Smooth muscle cell (in vitro differentiated cells): ENCODE results near the gene ZPR1. TPM values are rescaled to one million over a fixed set of nuclear protein-coding genes. Genes with fewer than 3 reads are reported as not detected.

Source experiments
- DNase-seq: peaks from one replicate; lab custom pipeline; 2025; ENCODE audit not compliant: unreplicated experiment; lab: John Stamatoyannopoulos, UW
- H2AFZ ChIP-seq: fragments of 200-600 bp; sonication (generic); 2 replicates; pipeline ENCODE4 v1.6.0; 2016; ENCODE audit warnings: antibody characterized with exemption, low read depth, mild to moderate bottlenecking
- H3F3A ChIP-seq: fragments of 200-600 bp; sonication (generic); 2 replicates; pipeline ENCODE4 v1.6.0; 2017; ENCODE audit warnings: antibody characterized with exemption, low read depth
- H3K27ac ChIP-seq: fragments of 200-600 bp; sonication (generic); 2 replicates; pipeline ENCODE4 v1.5.1; 2016; ENCODE audit warnings: low read depth, mild to moderate bottlenecking
- H3K27me3 ChIP-seq: fragments of 200-600 bp; sonication (generic); 2 replicates; pipeline ENCODE4 v1.6.1; 2016; ENCODE audit warnings: low read depth, mild to moderate bottlenecking
- H3K36me3 ChIP-seq: fragments of 200-600 bp; sonication (generic); 2 replicates; pipeline ENCODE4 v1.5.1; 2016; ENCODE audit warnings: low read depth
- H3K4me1 ChIP-seq: fragments of 200-600 bp; sonication (generic); 2 replicates; pipeline ENCODE4 v1.5.1; 2016; ENCODE audit warnings: low read depth
- H3K4me2 ChIP-seq: fragments of 200-600 bp; sonication (generic); 2 replicates; pipeline ENCODE4 v1.6.0; 2016; ENCODE audit warnings: mild to moderate bottlenecking
- H3K4me3 ChIP-seq: fragments of 200-600 bp; sonication (generic); 2 replicates; pipeline ENCODE4 v1.5.1; 2016; ENCODE audit warnings: mild to moderate bottlenecking
- H3K79me2 ChIP-seq: fragments of 200-600 bp; sonication (generic); 2 replicates; pipeline ENCODE4 v1.6.0; 2016; ENCODE audit warnings: low read depth, mild to moderate bottlenecking
- H3K9ac ChIP-seq: fragments of 200-600 bp; sonication (generic); 2 replicates; pipeline ENCODE4 v1.6.0; 2016; ENCODE audit warnings: low read depth
- H3K9me3 ChIP-seq: fragments of 200-600 bp; sonication (generic); replicated peaks from 2 replicates; pipeline ENCODE4 v1.5.1; 2016; ENCODE audit warnings: low read depth
- H4K20me1 ChIP-seq: fragments of 200-600 bp; sonication (generic); 2 replicates; pipeline ENCODE4 v1.6.0; 2016; ENCODE audit warnings: low read depth
- WGBS: methylation state at CpG from one replicate; pipeline ENCODE4 v1.1.7; 2016; ENCODE audit warnings: low lambda C conversion rate; 5-methylcytosine and 5-hydroxymethylcytosine counted together
- polyA plus RNA-seq: library from polyadenylated mRNA; unstranded; fragments of >200 nt; fragmentation: Nextera tagmentation; extraction: Ambion mirVana; gene quantifications from 2 replicates; pipeline ENCODE4 v1.2.1, GENCODE V29; 2016
- total RNA-seq: library from RNA; depleted of rRNA; stranded (reverse); fragments of >200 nt; gene quantifications from 2 replicates; pipeline ENCODE4 v1.2.3, GENCODE V29; 2014
- TF ChIP-seq, protein P1 (sequence below): fragments of 200-600 bp; sonication (generic); IDR thresholded peaks from 2 replicates; pipeline ENCODE4 v1.5.1; 2017; ENCODE audit warnings: borderline replicate concordance, mild to moderate bottlenecking, antibody characterized with exemption; ENCODE audit not compliant: insufficient read depth, poor library complexity, severe bottlenecking

ZPR1 gene
- total and polyA plus RNA-seq, 2 experiments from 2014 or later, result 26.2 to 34.2 TPM

DNA sequence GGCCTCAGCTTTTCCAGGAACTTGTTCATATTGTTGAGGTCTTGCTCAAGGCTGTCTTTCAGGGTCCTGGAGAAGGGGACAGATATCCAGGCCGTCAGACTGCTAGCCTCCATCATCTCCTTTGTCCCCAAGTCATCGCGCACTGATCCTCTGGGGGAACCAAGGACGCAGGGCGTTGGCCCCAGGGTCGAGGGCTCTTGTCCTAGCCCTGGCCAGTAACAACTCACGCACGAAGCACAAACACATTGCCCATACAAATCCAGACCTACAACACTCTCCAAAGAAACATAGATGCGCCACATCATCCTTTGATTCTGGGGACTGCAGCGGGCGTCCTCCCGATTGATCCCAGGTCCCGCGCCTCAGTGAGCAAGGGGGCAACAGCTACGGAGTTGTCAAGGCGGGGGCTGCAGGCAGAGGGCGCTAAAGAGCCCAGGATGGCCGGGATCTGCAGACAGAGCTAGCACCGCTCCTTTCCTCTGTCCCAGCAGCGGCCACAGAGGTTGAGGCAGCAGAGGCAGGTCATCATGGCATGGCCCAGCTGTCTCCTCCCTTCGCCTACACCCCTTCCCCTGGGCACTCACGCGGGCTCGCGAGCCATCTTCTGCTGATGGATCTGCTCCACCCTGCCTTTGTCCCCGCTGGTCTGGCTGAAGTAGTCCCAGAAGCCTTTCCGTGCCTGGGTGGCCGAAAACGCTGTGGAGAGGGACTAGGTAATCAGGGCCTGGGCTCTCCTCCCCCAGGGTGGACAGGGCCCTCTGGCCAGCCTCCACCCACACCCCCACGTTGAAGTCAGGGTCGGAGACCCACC is 3.4 kb upstream of the ZPR1 start:
- Histone ChIP-seq H3K36me3 (no peaks in the 10 kb centered on the region), H3K79me2 (peaks cover 12% of the 10 kb centered on the region), H3K9me3 (no peaks in the 10 kb centered on the region), H3K27me3 (no peaks in the 10 kb centered on the region), H3K27ac (no peak overlapping the region), H2AFZ (peak overlapping the region; percentile 68), H3K9ac (no peak overlapping the region), H3K4me1 (peaks cover 12% of the 10 kb centered on the region), H3K4me3 (no peak overlapping the region), H3K4me2 (peak overlapping the region; percentile 33), H4K20me1 (no peaks in the 10 kb centered on the region), H3F3A (no peaks in the 10 kb centered on the region)
- peak; percentile 48 for DNase-seq
- 34% methylated on average over 31 of the region's 31 CpGs for WGBS
- TF ChIP-seq, protein P1, sequence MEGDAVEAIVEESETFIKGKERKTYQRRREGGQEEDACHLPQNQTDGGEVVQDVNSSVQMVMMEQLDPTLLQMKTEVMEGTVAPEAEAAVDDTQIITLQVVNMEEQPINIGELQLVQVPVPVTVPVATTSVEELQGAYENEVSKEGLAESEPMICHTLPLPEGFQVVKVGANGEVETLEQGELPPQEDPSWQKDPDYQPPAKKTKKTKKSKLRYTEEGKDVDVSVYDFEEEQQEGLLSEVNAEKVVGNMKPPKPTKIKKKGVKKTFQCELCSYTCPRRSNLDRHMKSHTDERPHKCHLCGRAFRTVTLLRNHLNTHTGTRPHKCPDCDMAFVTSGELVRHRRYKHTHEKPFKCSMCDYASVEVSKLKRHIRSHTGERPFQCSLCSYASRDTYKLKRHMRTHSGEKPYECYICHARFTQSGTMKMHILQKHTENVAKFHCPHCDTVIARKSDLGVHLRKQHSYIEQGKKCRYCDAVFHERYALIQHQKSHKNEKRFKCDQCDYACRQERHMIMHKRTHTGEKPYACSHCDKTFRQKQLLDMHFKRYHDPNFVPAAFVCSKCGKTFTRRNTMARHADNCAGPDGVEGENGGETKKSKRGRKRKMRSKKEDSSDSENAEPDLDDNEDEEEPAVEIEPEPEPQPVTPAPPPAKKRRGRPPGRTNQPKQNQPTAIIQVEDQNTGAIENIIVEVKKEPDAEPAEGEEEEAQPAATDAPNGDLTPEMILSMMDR, result peak; percentile 82

DNA sequence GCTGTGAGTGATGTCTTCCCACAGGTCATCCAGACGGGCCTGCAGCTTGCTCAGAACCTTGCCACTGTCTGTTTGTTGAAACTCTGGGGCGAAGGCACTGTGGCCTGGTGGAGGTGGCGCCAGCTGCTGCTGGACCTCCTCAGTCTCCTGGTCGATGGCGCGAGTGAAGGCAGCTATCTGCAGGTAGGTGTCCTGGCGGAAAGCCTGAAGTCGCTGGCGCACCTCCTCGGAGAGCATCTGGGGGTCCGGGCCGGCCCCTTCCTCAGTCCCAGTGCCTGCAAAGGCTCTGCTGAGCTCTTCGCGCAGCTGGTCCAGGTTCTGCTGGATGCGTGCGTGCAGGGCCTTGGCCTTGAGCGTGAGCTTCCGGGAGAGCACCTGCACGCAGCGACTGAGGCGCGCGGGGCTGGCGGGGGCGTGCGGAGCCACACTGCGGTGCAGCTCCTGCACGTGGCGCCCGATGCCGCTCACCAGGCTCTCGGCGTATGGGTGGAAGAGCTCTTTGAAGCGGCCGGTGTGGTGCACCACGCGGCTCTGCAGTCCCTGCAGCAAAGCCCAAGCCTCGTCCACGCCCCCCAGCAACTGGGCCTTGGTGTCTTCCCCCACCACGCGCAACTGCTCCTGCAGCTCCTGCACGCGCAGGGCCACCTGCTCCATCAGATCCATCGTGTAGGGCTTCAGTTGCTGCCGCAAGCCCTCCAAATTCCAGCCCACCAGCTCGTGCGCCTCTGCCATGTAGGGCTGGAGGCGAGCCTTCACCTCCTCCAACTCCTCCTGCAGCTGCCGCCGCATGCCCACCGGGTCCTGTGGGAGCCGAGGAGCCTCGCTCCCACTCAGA is 2.6 kb upstream of the ZPR1 start:
- no peak for DNase-seq
- Histone ChIP-seq H2AFZ (no peak overlapping the region), H3K4me1 (peaks cover 12% of the 10 kb centered on the region), H3K36me3 (no peaks in the 10 kb centered on the region), H3F3A (no peaks in the 10 kb centered on the region), H3K27me3 (no peaks in the 10 kb centered on the region), H3K9ac (no peak overlapping the region), H3K27ac (no peak overlapping the region), H3K4me2 (no peak overlapping the region), H3K9me3 (no peaks in the 10 kb centered on the region), H3K4me3 (no peak overlapping the region), H4K20me1 (no peaks in the 10 kb centered on the region), H3K79me2 (peaks cover 13% of the 10 kb centered on the region)
- TF ChIP-seq, protein P1, result no peak
- WGBS, result 93% methylated on average over 52 of the region's 53 CpGs

DNA sequence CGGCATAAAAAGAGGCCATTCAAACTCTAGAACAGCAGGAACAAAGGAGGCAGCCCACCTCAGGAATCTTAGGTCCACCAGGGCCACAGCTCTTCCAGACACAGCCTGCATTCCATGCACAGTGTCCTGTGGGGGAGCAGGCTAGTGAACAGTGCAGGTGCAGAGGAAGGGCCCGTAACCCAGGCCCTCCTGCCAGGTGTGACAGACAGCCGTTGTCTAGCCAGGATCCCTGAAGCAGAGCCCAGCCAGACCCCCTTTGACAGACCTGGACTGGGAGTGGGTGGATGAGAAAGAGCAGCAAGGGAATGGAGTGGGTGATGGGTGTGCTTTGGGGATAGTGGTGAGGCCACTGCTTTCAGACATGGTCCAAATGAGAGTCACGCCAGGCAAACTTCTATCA is 1.2 kb upstream of the ZPR1 start:
- no peaks in the 10 kb centered on the region for H3F3A ChIP-seq
- H3K4me1 ChIP-seq, result peaks cover 12% of the 10 kb centered on the region
- no peak overlapping the region for H3K4me3 ChIP-seq
- peaks cover 13% of the 10 kb centered on the region for H3K79me2 ChIP-seq
- DNase-seq, result no peak
- H3K27me3 ChIP-seq, result no peaks in the 10 kb centered on the region
- no peak overlapping the region for H2AFZ ChIP-seq
- H3K9ac ChIP-seq, result no peak overlapping the region
- 87% methylated on average over 4 of the region's 4 CpGs for WGBS
- H3K27ac ChIP-seq, result no peak overlapping the region
- H4K20me1 ChIP-seq, result no peaks in the 10 kb centered on the region
- no peaks in the 10 kb centered on the region for H3K9me3 ChIP-seq
- H3K4me2 ChIP-seq, result peak overlapping the region; percentile 98
- TF ChIP-seq, protein P1, result no peak
- H3K36me3 ChIP-seq, result no peaks in the 10 kb centered on the region
